ENCODE measurements around the gene SNX3.

DNA sequence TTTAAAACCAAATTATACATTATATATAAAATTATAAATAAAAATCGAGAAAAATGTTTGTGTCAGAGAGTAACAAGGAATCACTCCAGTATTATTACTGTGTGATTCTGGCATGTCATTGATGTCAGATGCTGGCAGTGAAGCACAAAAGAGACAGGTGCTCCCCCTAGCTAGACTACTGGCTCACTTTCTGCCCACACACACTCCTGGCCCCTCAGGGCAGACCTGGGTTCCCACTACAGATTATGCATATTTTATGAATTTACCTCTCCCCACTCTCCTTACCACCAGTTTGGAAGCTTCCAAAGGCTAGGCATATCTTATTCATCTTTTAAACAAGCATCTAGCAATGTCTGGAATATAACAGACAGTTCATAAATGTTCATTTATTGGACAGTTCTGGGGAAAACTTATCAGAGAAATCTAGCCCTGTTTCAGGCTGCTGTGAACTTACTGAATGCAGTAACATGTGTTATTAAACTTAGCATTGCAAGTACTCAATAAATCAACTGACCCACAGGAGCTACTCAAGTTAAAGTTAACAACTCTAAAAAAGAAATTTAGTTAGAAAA is 12.8 kb downstream of the SNX3 start:
- TF ChIP-seq, protein P1, sequence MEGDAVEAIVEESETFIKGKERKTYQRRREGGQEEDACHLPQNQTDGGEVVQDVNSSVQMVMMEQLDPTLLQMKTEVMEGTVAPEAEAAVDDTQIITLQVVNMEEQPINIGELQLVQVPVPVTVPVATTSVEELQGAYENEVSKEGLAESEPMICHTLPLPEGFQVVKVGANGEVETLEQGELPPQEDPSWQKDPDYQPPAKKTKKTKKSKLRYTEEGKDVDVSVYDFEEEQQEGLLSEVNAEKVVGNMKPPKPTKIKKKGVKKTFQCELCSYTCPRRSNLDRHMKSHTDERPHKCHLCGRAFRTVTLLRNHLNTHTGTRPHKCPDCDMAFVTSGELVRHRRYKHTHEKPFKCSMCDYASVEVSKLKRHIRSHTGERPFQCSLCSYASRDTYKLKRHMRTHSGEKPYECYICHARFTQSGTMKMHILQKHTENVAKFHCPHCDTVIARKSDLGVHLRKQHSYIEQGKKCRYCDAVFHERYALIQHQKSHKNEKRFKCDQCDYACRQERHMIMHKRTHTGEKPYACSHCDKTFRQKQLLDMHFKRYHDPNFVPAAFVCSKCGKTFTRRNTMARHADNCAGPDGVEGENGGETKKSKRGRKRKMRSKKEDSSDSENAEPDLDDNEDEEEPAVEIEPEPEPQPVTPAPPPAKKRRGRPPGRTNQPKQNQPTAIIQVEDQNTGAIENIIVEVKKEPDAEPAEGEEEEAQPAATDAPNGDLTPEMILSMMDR (IDR thresholded peaks at IDR 0.05), result no peak
- no peak for TF ChIP-seq POLR2A (IDR thresholded peaks at IDR 0.05)

Data from adrenal gland (tissue), 5 donors.